NCI-H1105 treated with DMSO at 0.1 percent for 48 hours (cell line): ENCODE measurements around the gene PM20D2.
"Not testable (repeated sequence)": the region's sequence is repeated elsewhere in the genome, so short reads cannot be mapped to it uniquely, and the experiment has no call there.

Source experiments
- DNase-seq: peaks from one replicate; lab custom pipeline; 2025; lab: John Stamatoyannopoulos, UW

PM20D2 gene

GRCh38 chr6:89145956-89146717 lies at the start of gene PM20D2:
Gene PM20D2 (plus strand): TSS chr6:89146055. CDS start chr6:89146145, 90 bp downstream.
- peak; percentile 77 for DNase-seq

GRCh38 chr6:89098461-89098860 lies 47.4 kb upstream of the PM20D2 start:
- DNase-seq, result no peak

GRCh38 chr6:89100114-89100513 lies 45.7 kb upstream of the PM20D2 start:
- no peak for DNase-seq

GRCh38 chr6:89110284-89110683 lies 35.6 kb upstream of the PM20D2 start:
- DNase-seq, result no peak

- no peak for DNase-seq
These were observed 33.9 kb upstream of the PM20D2 start for GRCh38 chr6:89111933-89112332.

- no peak for DNase-seq
These were observed 29.2 kb upstream of the PM20D2 start for GRCh38 chr6:89116702-89117101.

- peak; percentile 56 for DNase-seq
These were observed 28.4 kb upstream of the PM20D2 start, which contains the start of gene SRSF12 for GRCh38 chr6:89117211-89118108. Gene SRSF12 (minus strand): TSS chr6:89118071. CDS start chr6:89117887, 184 bp downstream.

GRCh38 chr6:89118931-89119330 lies 26.9 kb upstream of the PM20D2 start:
- DNase-seq, result no peak

GRCh38 chr6:89120371-89120770 lies 25.5 kb upstream of the PM20D2 start:
- DNase-seq, result no peak

GRCh38 chr6:89121934-89122333 lies 23.9 kb upstream of the PM20D2 start:
- DNase-seq, result no peak

GRCh38 chr6:89122625-89123024 lies 23.2 kb upstream of the PM20D2 start:
- peak; percentile 75 for DNase-seq

- DNase-seq, result not testable (repeated sequence)
These were observed 17.6 kb upstream of the PM20D2 start for GRCh38 chr6:89128256-89128671.

- DNase-seq, result no peak
These were observed 14.3 kb upstream of the PM20D2 start for GRCh38 chr6:89131599-89131998.

GRCh38 chr6:89132057-89132456 lies 13.8 kb upstream of the PM20D2 start:
- DNase-seq, result no peak

GRCh38 chr6:89133981-89134380 lies 11.9 kb upstream of the PM20D2 start:
- DNase-seq, result no peak

GRCh38 chr6:89134723-89135122 lies 11.1 kb upstream of the PM20D2 start:
- DNase-seq, result no peak

- peak; percentile 72 for DNase-seq
These were observed 7.7 kb upstream of the PM20D2 start for GRCh38 chr6:89138173-89138572.

- DNase-seq, result no peak
These were observed 6.1 kb upstream of the PM20D2 start for GRCh38 chr6:89139509-89140346.

GRCh38 chr6:89140347-89141156 lies 5.3 kb upstream of the PM20D2 start:
- DNase-seq, result no peak

GRCh38 chr6:89144354-89144906 lies 1.4 kb upstream of the PM20D2 start:
- no peak for DNase-seq
